ENCODE results near the gene CREB5.

DNA sequence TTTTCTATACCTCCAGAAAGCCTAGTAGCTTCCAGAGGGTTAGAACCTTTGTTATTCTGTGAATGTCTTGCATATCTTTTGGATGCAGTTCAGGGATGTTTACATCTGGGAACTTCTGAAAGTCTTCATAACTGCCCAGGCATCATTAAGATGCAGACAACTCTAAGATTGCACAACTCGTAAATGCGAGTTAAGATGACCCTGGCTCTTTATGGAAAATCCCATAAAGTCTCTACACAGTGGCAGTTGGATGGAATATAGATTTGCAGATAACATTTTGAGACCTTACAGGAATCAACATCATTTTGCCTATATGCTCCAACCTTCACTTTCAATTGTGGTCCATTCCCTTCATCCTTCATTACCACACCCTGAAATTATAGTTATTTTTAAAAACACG, 151.7 kb downstream of the CREB5 start:
- TF ChIP-seq GATA3 (IDR thresholded peaks at IDR 0.05; ENCODE audit: low read depth, low read length), result no peak
- TF ChIP-seq GATA2 (IDR thresholded peaks at IDR 0.05; ENCODE audit: low read depth, low read length), result no peak

Measured in SH-SY5Y (cell line).